ENCODE results near the gene MIS18A.
"Not testable (repeated sequence)": the region's sequence is repeated elsewhere in the genome, so short reads cannot be mapped to it uniquely, and the experiment has no call there.

MIS18A gene

DNA sequence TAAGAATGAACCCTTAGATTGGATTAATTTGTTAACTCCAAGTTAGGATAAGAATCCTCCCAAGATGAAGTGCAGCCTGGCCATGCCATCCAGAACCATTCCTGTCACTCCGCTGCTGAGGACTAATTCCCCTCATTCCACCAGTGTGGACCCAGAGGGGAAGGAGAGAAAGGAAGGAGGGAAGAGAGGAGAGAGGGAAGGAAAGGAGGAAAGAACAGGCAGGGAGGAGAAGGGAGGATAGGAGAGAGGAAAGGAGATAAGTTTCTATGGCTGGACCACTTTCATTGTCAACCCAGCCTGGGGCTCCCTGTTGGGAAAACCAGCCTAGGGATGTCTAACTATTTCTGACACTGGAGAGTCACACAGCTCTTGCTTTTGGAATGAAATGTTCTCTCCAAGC is 24.5 kb upstream of the MIS18A start:
- DNase-seq, result no peak

- DNase-seq, result no peak
Observed at GRCh38 chr21:32302560-32302959, 23.7 kb upstream of the MIS18A start.

DNA sequence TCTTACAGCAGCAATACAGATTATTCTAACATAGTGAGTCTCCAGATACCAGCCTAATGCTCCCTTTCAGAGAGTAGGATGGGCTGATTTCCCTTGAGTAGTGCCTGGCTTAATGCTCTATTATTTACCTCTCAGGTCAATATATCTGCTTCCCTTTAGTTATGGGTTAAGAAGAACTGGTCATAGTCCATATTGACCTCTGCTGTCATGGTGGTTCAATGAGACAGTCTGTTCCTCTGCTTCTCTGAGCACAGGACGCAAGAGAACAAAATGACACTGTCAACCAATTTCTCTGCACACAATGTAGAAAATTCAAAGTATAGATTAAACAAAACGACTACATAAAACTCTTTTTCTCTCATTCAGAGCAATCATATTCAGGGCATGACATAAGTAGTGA is 22.7 kb upstream of the MIS18A start:
- DNase-seq, result no peak

DNA sequence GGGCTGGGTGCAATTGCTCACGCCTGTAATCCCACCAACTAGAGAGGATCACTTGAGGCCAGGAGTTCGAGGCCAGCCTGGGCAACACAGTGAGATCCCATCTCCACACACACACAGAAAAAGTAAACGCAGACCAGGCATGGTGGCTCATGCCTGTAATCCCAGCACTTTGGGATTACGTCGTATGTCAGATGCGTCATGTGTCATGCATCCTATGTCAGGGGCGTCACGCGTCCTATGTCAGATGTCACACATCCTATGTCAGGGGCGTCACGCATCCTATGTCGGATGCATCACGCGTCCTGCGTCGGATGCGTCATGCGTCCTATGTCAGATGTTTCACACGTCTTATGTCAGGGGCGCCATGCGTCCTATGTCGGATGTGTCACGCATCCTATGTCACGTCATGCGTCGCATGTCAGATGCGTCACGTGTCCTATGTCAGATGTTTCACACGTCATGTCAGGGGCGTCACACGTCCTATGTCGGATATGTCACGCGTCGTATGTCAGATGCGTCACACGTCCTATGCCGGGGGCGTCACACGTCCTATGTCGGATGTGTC is 21.4 kb upstream of the MIS18A start:
- DNase-seq, result no peak

DNA sequence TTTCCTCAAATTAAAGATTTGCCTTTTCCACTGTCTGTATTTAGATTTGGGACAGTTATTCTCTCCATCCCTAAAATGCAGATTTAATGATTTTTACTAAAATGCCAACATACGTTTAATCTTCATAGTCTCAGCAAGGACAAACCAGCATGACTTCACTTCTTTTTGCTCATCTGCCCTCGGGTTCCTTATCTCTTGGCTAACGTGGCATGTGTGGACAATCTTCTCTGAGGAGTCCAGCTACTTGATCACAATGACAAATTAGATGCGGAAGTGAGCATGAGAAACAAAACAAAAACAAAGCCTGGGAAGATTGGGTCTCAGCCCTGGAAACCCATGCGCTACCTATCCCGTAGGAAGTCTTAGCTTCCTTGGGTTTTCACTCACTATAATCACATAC is 20.8 kb upstream of the MIS18A start:
- DNase-seq, result no peak

DNA sequence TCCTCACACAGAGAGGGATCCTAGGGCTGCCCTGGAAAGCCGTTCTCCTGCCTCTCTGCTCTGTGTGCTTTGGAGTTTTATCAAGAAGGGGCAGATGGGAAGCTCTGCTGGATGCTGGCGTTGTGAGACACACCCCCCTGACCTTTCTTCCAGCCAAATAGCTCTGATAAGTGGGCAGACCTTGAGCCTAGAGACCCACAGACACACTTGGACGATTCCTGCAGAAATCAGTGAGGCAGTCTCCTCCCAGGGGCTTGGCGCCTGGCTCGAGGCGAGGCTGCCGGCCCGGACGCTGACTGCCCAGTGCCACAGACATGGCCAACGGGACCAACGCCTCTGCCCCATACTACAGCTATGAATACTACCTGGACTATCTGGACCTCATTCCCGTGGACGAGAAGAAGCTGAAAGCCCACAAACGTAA is 19.8 kb upstream of the MIS18A start, which contains the start of gene MRAP:
TSS of gene MRAP (plus strand) at position 198 of the 424 bp plus-strand sequence. CDS start at position 315, 117 bp downstream.
- DNase-seq, result no peak

- no peak for DNase-seq
Observed at GRCh38 chr21:32298148-32298559, 19.3 kb upstream of the MIS18A start.

- DNase-seq, result no peak
Observed at GRCh38 chr21:32297449-32297848, 18.6 kb upstream of the MIS18A start.

GRCh38 chr21:32285476-32285875 is 6.6 kb upstream of the MIS18A start:
- DNase-seq, result no peak

GRCh38 chr21:32282992-32283391 is 4.1 kb upstream of the MIS18A start:
- DNase-seq, result no peak

DNA sequence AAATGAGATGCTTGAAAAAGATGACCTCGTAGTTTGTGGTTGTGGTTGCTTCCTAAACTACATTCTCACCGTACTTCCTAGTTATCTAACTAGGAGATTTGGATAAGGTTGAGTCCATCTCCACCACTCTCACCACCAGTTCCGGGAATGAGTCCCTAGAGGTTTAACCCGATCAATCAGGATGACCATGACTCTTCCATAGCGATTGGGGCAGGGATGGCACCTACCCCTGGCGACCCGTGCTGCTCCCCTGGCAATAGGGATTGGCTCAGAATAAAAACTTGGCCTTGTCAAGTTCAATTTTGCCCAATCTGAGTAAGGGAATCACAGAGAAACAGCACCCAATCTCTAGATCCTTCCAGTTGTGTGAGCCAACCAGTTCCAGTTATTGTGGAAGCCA is 2.7 kb upstream of the MIS18A start:
- DNase-seq, result no peak

DNA sequence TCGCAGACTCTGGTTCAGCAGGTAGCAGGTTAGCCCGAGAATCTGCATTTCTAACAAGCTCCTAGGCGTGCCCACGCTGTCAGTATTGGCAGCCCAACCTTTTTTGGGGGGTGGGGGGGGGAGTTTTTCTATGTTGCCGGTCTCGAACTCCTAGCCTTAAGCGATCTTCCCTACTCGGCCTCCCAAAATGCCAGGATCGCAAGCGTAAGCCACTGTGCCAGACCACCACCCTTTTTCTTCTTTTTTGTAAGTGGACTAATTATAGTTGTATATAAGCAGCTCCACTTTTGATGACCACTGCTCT is 480 bp upstream of the MIS18A start:
- DNase-seq, result no peak

DNA sequence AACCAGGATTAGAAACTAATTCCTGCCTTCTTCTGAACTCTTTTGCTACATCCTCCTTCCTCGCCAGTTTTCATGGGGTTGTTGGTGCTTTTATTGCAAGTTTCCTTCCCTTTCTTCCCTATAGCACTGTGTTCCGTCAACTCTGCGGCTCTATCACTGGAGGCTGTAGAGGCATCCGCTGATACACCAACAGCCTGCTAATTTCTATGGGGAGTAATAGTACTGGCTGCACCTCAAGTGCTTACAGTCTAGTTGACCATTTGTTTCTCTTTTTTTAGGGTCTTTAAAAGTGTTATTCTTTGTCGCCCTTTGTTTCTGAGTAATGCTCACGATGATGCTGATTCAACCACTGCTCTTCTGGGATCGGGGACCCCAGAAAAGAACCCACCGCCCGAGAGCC is 746 bp downstream of the MIS18A start:
- no peak for DNase-seq

DNA sequence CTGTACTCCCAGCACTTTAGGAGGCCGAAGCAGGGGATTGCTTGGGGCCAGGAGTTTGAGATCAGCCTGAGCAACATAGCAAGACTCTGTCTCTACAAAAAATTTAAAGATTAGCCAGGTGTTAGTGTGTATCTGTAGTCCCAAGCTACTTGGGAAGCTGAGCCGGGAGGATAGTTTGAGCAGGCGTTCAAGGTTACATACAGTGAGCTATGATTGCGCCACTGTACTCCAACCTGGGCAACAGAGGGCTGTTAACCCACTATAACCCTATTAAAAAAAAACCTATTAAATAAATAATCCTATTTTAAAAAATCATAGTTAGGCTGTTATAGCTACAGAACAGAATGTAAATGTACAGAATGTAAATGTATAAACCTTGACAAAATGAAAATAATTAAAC is 2.2 kb downstream of the MIS18A start:
- no peak for DNase-seq

DNA sequence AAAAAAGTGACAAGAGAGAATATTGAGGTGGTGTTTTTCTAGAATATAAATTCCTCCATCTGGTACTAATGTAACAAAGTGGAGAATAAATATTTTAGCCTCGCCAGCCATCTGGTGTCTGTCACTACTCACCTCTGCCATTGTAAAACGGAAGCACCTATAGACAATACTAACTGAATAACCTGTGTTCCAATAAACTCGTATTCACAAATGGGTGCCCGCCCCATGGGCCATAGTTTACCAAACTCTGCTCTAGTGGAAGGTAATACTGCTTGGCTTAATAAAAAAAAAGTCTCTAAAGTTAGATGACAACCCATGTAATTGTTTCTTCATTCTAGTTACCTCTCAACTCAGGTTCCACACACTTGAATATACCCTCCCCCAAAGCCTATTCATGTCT is 8.1 kb downstream of the MIS18A start:
- DNase-seq, result peak; percentile 17

GRCh38 chr21:32265321-32265720 is 13.5 kb downstream of the MIS18A start:
- not testable (repeated sequence) for DNase-seq

GRCh38 chr21:32261929-32262328 is 16.9 kb downstream of the MIS18A start:
- no peak for DNase-seq

GRCh38 chr21:32260130-32260529 is 18.7 kb downstream of the MIS18A start:
- DNase-seq, result no peak

- not testable (repeated sequence) for DNase-seq
Observed at GRCh38 chr21:32258786-32259048, 20.1 kb downstream of the MIS18A start.

GRCh38 chr21:32257962-32258785 is 20.7 kb downstream of the MIS18A start:
- DNase-seq, result peak; percentile 94

DNA sequence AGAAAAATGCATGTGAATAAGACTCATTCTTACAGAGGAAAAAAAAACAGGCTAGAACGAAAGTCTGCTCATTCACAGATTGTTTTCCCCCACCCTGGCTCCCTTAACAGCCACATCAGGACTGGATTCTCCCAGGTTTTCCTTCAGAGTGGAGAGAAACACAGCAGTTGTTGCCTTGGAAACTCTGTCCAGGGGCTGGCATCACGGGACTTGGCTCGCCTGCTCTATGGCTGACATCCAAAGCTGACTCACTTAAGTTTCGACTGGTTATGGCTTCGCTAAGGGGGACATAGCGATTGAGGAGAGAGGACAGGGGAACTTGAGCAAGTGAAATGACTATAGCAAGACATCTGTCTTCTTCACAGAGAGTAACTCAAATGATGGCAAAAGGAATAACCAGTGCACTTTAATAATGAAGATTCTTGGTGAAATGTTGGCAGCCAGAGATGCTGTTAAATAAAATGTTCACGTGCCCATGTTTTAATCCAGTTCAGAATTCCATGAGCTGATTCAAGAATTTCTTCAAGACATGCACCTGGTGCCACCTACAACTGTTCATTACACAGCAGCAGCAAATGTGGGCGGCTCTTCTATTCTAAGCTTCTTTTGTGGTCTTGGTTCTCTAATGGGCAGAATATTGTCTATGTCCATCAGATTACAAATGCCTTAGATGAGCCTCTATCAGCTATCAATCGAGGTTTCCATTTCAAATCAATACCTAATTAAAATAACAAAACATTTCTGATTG is 21.8 kb downstream of the MIS18A start:
- DNase-seq, result peak; percentile 98

DNA sequence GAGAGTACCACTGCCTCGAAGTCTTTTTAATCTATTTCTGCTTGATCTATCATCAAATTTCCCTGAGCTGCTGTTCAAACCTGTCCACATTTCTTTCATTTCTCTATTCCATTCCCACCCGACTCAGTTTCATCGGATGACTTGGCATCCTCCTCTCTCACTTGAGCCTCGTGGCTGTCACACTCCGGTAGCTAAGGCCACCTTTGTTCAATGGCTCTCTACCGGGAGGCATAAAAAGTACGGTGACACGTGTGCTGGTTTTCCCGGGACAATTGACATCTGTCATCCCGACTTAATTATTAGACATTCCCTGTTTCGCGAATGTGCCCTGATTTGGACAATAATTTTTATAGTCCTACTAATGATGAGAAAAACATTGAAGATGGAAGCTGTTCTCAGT is 22.6 kb downstream of the MIS18A start:
- DNase-seq, result peak; percentile 49

DNA sequence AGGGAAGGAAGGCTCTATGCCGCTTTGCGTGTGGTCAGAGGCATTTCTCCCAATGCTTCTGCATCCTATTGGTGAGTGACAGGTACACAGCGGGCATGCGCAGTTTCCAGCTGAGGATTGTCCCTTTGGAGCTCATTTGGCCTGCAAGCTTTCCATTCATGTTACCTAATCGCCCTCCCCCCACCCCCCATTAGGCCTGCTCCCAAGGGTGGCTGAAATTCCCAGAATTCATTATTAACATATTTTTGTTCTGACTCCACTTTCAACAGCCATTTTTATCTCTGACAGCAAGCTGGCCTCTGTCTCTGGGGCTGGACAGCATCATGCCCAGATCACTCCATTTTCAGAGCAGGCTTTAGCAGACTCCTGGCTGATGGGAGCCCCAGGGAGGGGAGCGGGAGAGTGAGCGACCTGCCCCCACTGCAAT is 25.6 kb downstream of the MIS18A start:
- no peak for DNase-seq

DNA sequence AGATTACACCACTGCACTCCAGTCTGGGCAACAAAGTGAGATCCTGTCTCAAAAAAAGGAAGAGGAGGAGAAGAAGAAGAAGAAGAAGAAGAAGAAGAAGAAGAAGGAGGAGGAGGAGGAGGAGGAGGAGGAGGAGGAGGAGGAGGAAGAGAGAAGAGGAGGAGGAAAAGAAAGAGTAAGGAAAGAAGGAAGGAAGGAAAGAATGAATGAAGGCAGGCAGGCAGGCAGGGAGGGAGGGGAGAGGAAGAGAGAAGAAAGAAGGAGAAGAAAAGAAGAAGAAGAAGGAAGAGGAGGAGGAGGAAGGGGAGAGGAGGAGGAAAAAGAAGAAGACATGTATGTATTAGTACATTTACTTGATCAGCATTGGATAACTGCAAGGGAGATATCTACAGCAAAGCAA is 26.7 kb downstream of the MIS18A start:
- DNase-seq, result no peak
